Mucosa of rectum (tissue), 2 donors: ENCODE data around the gene MPC2.

Experiments
- H3K27ac ChIP-seq, 2 donors: one replicate each; pipeline ENCODE4 v1.7.0; 2013; ENCODE audit warnings: inconsistent platforms in 2 of 2, low read depth in 2 of 2, low read length in 2 of 2
- H3K27me3 ChIP-seq, 2 donors: one replicate each; pipeline ENCODE4 v1.7.0; 2013; ENCODE audit warnings: low read length in 2 of 2; ENCODE audit not compliant: control insufficient read depth in 2 of 2, insufficient read depth in 2 of 2
- H3K36me3 ChIP-seq, 2 donors: one replicate each; pipeline ENCODE4 v1.7.0; 2013; ENCODE audit warnings: low read length in 2 of 2; ENCODE audit not compliant: control insufficient read depth in 2 of 2, insufficient read depth in 2 of 2
- H3K4me1 ChIP-seq, 2 donors: one replicate each; pipeline ENCODE4 v1.7.0; 2013; ENCODE audit warnings: low read length in 2 of 2, mild to moderate bottlenecking in 1 of 2; ENCODE audit not compliant: control insufficient read depth in 2 of 2, insufficient read depth in 2 of 2
- H3K4me3 ChIP-seq, 2 donors: one replicate each; pipeline ENCODE4 v1.7.0; 2013; ENCODE audit warnings: low read length in 2 of 2
- H3K9ac ChIP-seq, 2 donors: one replicate each; pipeline ENCODE4 v1.7.0; 2013; ENCODE audit warnings: low read length in 2 of 2, low read depth in 1 of 2, mild to moderate bottlenecking in 1 of 2
- H3K9me3 ChIP-seq, 2 donors: one replicate each; pipeline ENCODE4 v1.7.0; 2013; ENCODE audit warnings: low read length in 2 of 2; ENCODE audit not compliant: control insufficient read depth in 2 of 2
- donor health status: healthy.
- donor health status: Normal muscosa, but diverticular disease.

Gene MPC2

GRCh38 chr1:167957710-167958109 lies 20.8 kb upstream of the MPC2 start:
- no peaks in the 10 kb centered on the region for H3K4me1 ChIP-seq
- H3K27me3 ChIP-seq = no peaks in the 10 kb centered on the region
- H3K9me3 ChIP-seq = no peaks in the 10 kb centered on the region

GRCh38 chr1:167955915-167956314 lies 19.0 kb upstream of the MPC2 start:
- Histone ChIP-seq H3K27me3 (no peaks in the 10 kb centered on the region), H3K9ac (no peak overlapping the region), H3K4me1 (peaks cover 0 to under 1% of the 10 kb centered on the region in 2 donors), H3K27ac (no peak overlapping the region), H3K4me3 (no peak overlapping the region), H3K36me3 (peaks cover 17 to 26% of the 10 kb centered on the region in 2 donors), H3K9me3 (no peaks in the 10 kb centered on the region)

More at GRCh38 chr1:167957710-167958109, 20.8 kb upstream of the MPC2 start:
- Histone ChIP-seq H3K27ac (no peak overlapping the region), H3K36me3 (peaks cover 12 to 21% of the 10 kb centered on the region in 2 donors), H3K4me3 (no peak overlapping the region), H3K9ac (no peak overlapping the region)

DNA sequence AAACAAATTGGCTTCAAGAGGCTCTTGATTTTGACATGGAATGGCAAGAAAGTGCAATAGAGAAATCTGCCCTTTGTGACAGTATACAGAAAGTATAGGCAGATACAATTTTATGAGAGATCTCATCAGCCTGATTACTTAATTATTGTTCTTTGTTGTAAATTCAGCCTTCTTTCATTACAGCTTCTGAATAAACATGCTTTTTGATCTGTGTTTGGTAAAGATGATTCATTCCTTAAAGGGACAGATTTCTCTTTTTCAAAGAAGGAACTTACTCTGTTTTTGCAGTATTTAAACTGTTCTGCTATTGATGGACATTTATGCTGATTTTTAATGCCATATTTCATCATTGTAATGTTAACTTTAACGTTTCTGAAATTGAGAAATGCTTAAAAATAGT lies 13.7 kb upstream of the MPC2 start:
- H3K4me3 ChIP-seq = no peak overlapping the region
- no peak overlapping the region for H3K9ac ChIP-seq
- H3K27me3 ChIP-seq = no peaks in the 10 kb centered on the region
- peaks cover 6 to 8% of the 10 kb centered on the region in 2 donors for H3K4me1 ChIP-seq
- no peak overlapping the region for H3K27ac ChIP-seq
- H3K9me3 ChIP-seq = no peaks in the 10 kb centered on the region
- H3K36me3 ChIP-seq = peaks cover 17 to 22% of the 10 kb centered on the region in 2 donors

- Histone ChIP-seq H3K9ac (no peak overlapping the region), H3K9me3 (no peaks in the 10 kb centered on the region), H3K27ac (no peak overlapping the region), H3K4me3 (no peak overlapping the region), H3K36me3 (peaks cover 17% of the 10 kb centered on the region in 2 donors), H3K4me1 (peaks cover 6 to 8% of the 10 kb centered on the region in 2 donors), H3K27me3 (no peaks in the 10 kb centered on the region)
These were observed 12.9 kb upstream of the MPC2 start for GRCh38 chr1:167949785-167950184.

DNA sequence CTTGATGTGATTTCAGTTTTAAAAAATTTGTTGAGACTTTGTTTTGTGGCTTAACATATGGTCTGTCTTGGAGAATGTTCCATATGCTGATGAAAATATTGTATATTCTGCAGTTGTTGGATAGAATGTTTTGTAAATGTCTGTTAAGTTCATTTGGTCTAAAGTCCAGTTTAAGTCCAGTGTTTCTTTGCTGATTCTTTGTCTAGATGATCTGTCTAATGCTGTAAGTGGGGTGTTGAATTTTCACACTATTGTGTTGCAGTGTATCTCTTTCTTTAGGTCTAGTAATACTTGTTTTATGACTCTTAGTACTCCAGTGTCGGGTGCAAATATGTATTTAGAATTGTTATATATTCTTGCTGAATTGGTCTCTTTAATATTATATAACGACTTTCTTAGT lies 10.9 kb upstream of the MPC2 start:
- no peaks in the 10 kb centered on the region for H3K9me3 ChIP-seq
- H3K36me3 ChIP-seq = peaks cover 5 to 8% of the 10 kb centered on the region in 2 donors
- peaks cover 6 to 8% of the 10 kb centered on the region in 2 donors for H3K4me1 ChIP-seq
- H3K27ac ChIP-seq = no peak overlapping the region
- H3K9ac ChIP-seq = no peak overlapping the region
- no peak overlapping the region for H3K4me3 ChIP-seq
- H3K27me3 ChIP-seq = no peaks in the 10 kb centered on the region

DNA sequence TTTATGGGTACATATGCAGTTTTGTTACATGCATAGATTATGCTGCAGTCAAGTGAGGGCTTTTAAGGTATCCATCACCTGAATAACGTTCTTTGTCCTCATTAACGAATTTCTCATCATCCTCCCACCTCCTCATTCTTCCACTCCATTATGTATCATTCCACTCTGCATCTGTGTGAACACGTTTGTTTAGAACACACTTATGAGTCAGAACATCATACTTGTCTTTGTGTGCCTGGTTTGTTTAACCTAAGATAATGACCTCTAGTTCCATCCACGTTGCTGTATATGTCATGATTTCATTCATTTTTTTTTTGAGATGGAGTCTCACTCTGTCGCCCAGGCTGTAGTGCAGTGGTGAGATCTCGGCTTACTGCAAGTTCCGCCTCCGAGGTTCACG lies 6.7 kb upstream of the MPC2 start:
- no peaks in the 10 kb centered on the region for H3K9me3 ChIP-seq
- H3K27me3 ChIP-seq = no peaks in the 10 kb centered on the region
- H3K36me3 ChIP-seq = peaks cover 0 to 3% of the 10 kb centered on the region in 2 donors
- peaks cover 3% of the 10 kb centered on the region in 2 donors for H3K4me1 ChIP-seq
- H3K27ac ChIP-seq = no peak overlapping the region
- H3K4me3 ChIP-seq = no peak overlapping the region
- H3K9ac ChIP-seq = no peak overlapping the region

DNA sequence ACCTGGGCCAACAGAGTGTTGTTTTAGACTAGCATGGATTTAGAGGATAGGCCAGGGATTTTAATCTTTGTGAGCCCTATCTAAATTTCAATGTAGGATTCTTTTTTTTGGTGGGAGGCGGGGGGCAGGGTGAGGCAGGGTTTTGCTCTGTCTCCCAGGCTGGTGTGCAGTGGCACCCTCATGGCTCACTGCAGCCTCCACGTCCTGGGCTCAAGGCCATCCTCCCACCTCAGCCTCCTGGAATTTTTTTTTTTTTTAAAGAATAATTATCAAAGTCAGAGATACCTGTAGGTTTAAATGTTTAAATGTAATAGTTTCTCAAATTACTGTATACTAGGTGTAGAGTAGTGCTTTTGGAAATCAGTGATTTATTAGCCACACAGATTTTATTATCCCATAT lies 3.4 kb upstream of the MPC2 start:
- no peaks in the 10 kb centered on the region for H3K27me3 ChIP-seq
- H3K4me1 ChIP-seq = peaks cover 0 to 4% of the 10 kb centered on the region in 2 donors
- no peaks in the 10 kb centered on the region for H3K9me3 ChIP-seq
- no peak overlapping the region for H3K9ac ChIP-seq
- no peak overlapping the region for H3K4me3 ChIP-seq
- no peak overlapping the region for H3K27ac ChIP-seq
- peaks cover 2 to 3% of the 10 kb centered on the region in 2 donors for H3K36me3 ChIP-seq

GRCh38 chr1:167938080-167938636 lies 1.3 kb upstream of the MPC2 start:
- Histone ChIP-seq H3K27me3 (no peaks in the 10 kb centered on the region), H3K27ac (peak overlapping the region in 1 of 2 donors; percentile 100), H3K4me1 (peaks cover 7 to 17% of the 10 kb centered on the region in 2 donors), H3K9me3 (no peaks in the 10 kb centered on the region), H3K4me3 (peak overlapping the region; percentile 72 to 100), H3K9ac (peak overlapping the region; percentile 90 to 98), H3K36me3 (peaks cover 0 to 2% of the 10 kb centered on the region in 2 donors)

DNA sequence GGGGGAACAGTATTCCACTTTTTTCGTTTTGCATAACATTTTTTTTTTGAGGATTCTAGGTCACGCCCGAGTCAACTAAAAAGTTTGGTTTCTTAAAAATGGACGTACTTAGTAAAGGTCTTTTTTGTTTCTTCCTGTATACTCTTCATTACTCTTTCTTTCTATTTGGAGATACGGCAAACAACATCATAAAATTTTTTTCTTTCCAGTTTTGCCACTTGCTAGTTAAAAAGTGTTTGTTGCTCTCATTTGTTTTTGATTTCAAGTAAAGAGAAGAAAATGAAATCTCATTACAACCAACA lies 788 bp upstream of the MPC2 start:
- peaks cover 7 to 17% of the 10 kb centered on the region in 2 donors for H3K4me1 ChIP-seq
- H3K4me3 ChIP-seq = peak overlapping the region; percentile 72 to 100
- peak overlapping the region; percentile 90 to 98 for H3K9ac ChIP-seq

GRCh38 chr1:167936068-167936929 lies 573 bp downstream of the MPC2 start, which contains the start of gene DCAF6:
Gene DCAF6, plus strand, starts transcription at chr1:167936683. Its CDS starts 229 bp downstream, at chr1:167936912.
- Histone ChIP-seq H3K36me3 (peaks cover 0 to 2% of the 10 kb centered on the region in 2 donors), H3K9me3 (no peaks in the 10 kb centered on the region), H3K27me3 (no peaks in the 10 kb centered on the region), H3K9ac (peak within 1 kb of the TSS; percentile 90 to 100), H3K4me3 (peak within 1 kb of the TSS; percentile 72 to 100), H3K4me1 (peaks cover 7 to 20% of the 10 kb centered on the region in 2 donors), H3K27ac (peak within 1 kb of the TSS; percentile 99 to 100)

More for the DNA sequence above, 788 bp upstream of the MPC2 start:
- no peaks in the 10 kb centered on the region for H3K9me3 ChIP-seq
- H3K27me3 ChIP-seq = no peaks in the 10 kb centered on the region
- H3K27ac ChIP-seq = peak overlapping the region; percentile 99 to 100
- peaks cover 0 to 2% of the 10 kb centered on the region in 2 donors for H3K36me3 ChIP-seq
